Right atrium auricular region (tissue), 2 donors: ENCODE data around the gene FBXO46. TPM values are rescaled to one million over a fixed set of nuclear protein-coding genes. Genes with fewer than 3 reads are reported as not detected.

ENCODE experiments used
- DNase-seq: peaks from one replicate; pipeline ENCODE4 v3.0.0-alpha.2; 2019; ENCODE audit warnings: low spot score
- H3K27ac ChIP-seq, 2 donors: fragments of 200-600 bp; sonication (generic); 1 replicate in 1 of 2; 2 replicates in 1 of 2; pipeline ENCODE4 v1.5.1; 2016 to 2019
- H3K27me3 ChIP-seq, 2 donors: fragments of 200-600 bp; sonication (generic); one replicate each; pipeline versions ENCODE4 v1.5.1 to v1.6.0; 2017 to 2019
- H3K36me3 ChIP-seq: fragments of 200-600 bp; sonication (generic); one replicate; pipeline ENCODE4 v1.5.1; 2016
- H3K4me1 ChIP-seq, 2 donors: fragments of 200-600 bp; sonication (generic); one replicate each; pipeline versions ENCODE4 v1.5.1 to v1.6.0; 2017 to 2019
- H3K4me3 ChIP-seq, 2 donors: fragments of 200-600 bp; sonication (generic); 1 replicate in 1 of 2; 2 replicates in 1 of 2; pipeline ENCODE4 v1.5.1; 2017 to 2019; ENCODE audit warnings: mild to moderate bottlenecking in 1 of 2, moderate library complexity in 1 of 2
- H3K9me3 ChIP-seq, 2 donors: fragments of 200-600 bp; sonication (generic); one replicate each; pipeline ENCODE4 v1.5.1; 2019
- CTCF ChIP-seq, 2 donors: fragments of 200-600 bp; sonication (generic); IDR thresholded peaks; one replicate each; pipeline ENCODE4 v1.5.1; 2019; ENCODE audit warnings: antibody characterized with exemption in 2 of 2
- total RNA-seq, 2 donors: library from RNA; depleted of rRNA; stranded (reverse); fragments of >200 nt; gene quantifications; one replicate each; pipeline ENCODE4 v1.1.0, GENCODE V29; 2016

FBXO46 gene
- total RNA-seq, 2 donors from 2014 or later = 11.6 to 12.1 TPM

- DNase-seq = no peak
- Histone ChIP-seq H3K27me3 (no peaks in the 10 kb centered on the region), H3K4me3 (no peak overlapping the region), H3K9me3 (no peaks in the 10 kb centered on the region), H3K36me3 (no peaks in the 10 kb centered on the region), H3K4me1 (no peaks in the 10 kb centered on the region), H3K27ac (no peak overlapping the region)
- no peak for TF ChIP-seq CTCF (IDR thresholded peaks at IDR 0.05)
These were observed 16.8 kb upstream of the FBXO46 start for GRCh38 chr19:45747513-45747912.

- DNase-seq = no peak
- no peak for TF ChIP-seq CTCF (IDR thresholded peaks at IDR 0.05)
- H3K27ac ChIP-seq = no peak overlapping the region
- H3K27me3 ChIP-seq = no peaks in the 10 kb centered on the region
- H3K4me1 ChIP-seq = no peaks in the 10 kb centered on the region
- no peaks in the 10 kb centered on the region for H3K9me3 ChIP-seq
- no peaks in the 10 kb centered on the region for H3K36me3 ChIP-seq
- no peak overlapping the region for H3K4me3 ChIP-seq
These were observed 16.2 kb upstream of the FBXO46 start for GRCh38 chr19:45746866-45747265.

DNA sequence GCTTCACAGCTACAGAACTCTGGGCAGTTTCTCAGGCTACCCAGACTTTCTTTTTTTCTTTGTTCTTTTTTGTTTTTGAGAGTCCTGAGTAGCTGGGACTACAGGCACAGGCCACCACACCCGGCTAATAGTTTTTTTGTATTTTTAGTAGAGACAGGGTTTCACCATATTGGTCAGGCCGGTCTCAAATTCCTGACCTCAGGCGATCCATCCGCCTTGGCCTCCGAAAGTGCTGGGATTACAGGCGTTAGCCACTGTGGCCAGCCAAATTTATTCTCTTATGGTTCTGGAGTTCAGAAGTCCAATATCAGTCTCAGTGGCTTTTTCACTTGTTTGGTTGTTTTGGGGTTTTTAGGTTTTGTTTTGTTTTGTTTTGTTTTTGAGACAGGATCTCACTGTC, 14.9 kb upstream of the FBXO46 start:
- Histone ChIP-seq H3K27ac (no peak overlapping the region), H3K4me3 (no peak overlapping the region), H3K4me1 (no peaks in the 10 kb centered on the region), H3K9me3 (no peaks in the 10 kb centered on the region), H3K27me3 (no peaks in the 10 kb centered on the region), H3K36me3 (no peaks in the 10 kb centered on the region)
- DNase-seq = no peak
- TF ChIP-seq CTCF (IDR thresholded peaks at IDR 0.05) = no peak

GRCh38 chr19:45742969-45743368, 12.3 kb upstream of the FBXO46 start:
- H3K9me3 ChIP-seq = no peaks in the 10 kb centered on the region
- H3K4me3 ChIP-seq = no peak overlapping the region
- DNase-seq = no peak
- no peaks in the 10 kb centered on the region for H3K36me3 ChIP-seq
- TF ChIP-seq CTCF (IDR thresholded peaks at IDR 0.05) = no peak
- H3K27ac ChIP-seq = no peak overlapping the region
- H3K4me1 ChIP-seq = no peaks in the 10 kb centered on the region
- no peaks in the 10 kb centered on the region for H3K27me3 ChIP-seq

DNA sequence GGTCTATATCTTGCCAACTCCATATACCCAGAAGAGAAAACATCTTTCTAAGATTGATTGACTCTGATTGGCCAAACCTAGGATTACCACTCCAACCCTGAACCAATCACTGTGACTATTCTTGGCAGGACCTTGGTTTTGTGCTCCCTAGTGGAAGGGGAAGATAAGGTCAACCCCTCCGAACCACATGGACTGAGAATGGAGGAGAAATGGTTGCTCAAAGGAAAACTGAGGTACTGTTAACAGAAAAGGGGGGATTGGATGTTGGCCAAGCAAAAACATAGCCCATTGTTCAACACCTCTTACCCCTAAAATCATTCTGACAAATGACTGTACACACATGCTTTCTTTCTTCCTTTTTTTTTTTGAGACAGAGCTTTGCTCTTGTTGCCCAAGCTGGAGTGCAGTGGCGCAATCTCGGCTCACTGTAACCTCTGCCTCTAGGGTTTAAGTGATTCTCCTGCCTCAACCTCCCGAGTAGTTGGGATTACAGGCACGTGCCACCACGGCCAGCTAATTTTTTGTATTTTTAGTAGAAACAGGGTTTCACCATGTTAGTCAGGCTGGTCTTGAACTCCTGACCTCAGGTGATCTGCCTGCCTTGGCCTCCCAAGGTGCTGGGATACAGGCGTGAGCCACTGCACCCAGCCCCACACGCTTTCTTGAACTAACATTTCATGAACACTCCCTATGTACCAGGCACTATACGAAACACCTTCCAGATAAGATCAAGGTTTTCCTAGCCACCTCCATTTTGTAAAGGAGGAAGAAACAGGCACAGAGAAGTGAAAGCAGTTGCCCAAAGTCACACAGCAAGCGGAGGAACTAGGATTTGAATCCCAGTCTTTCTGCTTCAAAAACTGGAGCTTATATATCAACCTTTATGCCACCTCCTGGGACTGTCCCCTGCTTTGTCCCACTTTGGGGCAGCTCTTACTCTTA, 9.1 kb upstream of the FBXO46 start:
- Histone ChIP-seq H3K36me3 (no peaks in the 10 kb centered on the region), H3K9me3 (no peaks in the 10 kb centered on the region), H3K27ac (no peak overlapping the region), H3K4me3 (no peak overlapping the region), H3K4me1 (no peaks in the 10 kb centered on the region), H3K27me3 (no peaks in the 10 kb centered on the region)
- no peak for DNase-seq
- no peak for TF ChIP-seq CTCF (IDR thresholded peaks at IDR 0.05)
